ENCODE data around the gene PLCL1.

DNA sequence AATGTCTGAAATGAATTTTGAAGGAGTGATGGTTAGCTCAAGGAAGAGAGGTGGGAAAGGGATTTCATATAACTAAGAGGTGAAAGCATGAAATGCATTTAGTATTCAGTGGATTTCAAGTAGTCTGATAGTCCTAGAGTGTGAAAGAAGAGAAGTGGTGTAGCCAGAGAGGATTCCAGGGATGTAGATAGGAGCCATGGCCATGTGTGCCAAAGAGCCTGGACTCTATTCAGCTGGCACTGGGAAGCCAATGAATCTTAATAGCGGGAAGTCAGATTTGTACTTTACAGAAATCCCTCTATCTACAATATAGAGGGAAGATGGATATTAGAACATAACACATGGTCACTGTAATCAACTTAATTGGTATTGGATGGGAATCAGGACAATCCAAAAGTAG is 10.9 kb upstream of the PLCL1 start:
- TF ChIP-seq CTCF (IDR thresholded peaks at IDR 0.05): no peak
- TF ChIP-seq POLR2A (IDR thresholded peaks at IDR 0.05): no peak

Data from lower leg skin (tissue), 3 donors.